GM21723 (cell line): Measurements from ENCODE around the gene FKBP15.
"Not testable (repeated sequence)": the region's sequence is repeated elsewhere in the genome, so short reads cannot be mapped to it uniquely, and the experiment has no call there.

Experiments
- ATAC-seq: cut with Tn5 transposase; IDR thresholded peaks from one replicate; pipeline ENCODE4 v1.9.1; 2021; ENCODE audit warnings: mild to moderate bottlenecking, moderate library complexity; ENCODE audit not compliant: unreplicated experiment

Gene FKBP15

DNA sequence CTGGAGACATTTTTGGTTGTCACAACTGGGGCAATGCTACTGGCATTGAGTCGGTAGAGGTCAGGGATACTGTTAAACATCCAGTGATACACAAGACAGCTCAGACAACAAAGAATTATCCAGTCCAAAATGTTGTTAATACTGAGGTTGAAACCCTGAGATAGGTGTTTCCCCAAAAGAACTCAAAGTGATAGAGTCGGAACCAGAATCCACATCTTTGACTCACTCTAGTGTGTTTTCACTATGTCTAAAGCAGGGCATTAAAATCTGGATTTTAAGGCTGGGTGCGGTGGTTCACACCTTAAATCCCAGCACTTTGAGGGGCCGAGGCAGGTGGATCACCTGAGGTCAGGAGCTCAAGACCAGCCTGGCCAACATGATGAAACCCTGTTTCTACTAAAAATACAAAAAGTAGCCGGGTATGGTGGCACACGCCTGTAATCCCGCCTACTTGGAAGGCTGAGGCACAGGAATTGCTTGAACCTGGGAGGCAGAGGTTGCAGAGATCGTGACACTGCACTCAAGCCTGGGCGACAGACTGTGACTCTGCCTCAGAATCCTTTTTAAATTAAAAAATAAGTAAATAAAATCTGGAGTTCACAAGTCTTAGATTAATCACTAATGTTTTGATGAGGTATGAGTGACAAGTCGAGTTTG, 17.3 kb upstream of the FKBP15 start:
- ATAC-seq, result no peak

DNA sequence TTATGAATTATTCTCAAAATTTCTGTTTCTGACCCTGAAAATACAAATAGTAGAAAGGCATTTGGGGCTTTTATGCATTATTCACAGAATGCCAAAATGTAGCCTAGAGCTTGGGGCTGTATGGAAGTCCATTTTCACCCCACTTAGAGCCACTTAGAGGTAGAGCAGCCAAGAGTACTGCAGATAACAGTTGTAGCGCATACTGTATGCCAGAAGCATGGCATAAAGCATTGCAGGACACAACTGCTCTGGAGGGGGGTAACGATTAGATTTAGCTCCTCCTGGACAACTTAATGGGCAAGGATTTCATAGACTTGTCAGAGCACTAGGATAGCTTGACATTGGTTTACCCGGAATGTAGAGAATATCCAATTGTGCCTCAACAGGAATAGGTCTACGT, 15.9 kb upstream of the FKBP15 start:
- no peak for ATAC-seq

DNA sequence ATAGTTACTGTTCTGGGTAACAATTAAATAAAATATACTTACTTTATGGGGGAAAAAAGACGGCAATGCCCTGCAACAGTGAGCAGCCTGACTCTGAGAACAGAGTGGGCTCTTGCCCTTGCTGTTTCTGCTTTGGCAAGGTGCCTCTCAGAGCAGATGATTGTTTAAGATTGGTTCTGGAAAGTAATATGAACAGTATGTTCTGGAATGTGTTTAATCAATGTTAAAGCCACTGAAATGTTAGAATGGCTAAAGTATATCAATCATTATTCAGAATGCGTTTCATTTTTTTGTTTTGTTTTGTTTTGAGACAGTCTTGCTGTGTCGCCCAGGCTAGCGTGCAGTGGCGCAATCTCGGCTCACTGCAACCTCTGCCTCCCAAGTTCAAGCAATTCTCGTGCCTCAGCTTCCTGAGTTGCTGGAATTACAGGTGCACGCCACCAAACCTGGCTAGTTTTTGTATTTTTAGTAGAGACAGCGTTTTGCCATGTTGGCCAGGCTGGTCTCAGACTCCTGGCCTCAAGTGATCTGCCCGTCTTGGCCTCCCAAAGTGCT, 14.7 kb upstream of the FKBP15 start:
- not testable (repeated sequence) for ATAC-seq

DNA sequence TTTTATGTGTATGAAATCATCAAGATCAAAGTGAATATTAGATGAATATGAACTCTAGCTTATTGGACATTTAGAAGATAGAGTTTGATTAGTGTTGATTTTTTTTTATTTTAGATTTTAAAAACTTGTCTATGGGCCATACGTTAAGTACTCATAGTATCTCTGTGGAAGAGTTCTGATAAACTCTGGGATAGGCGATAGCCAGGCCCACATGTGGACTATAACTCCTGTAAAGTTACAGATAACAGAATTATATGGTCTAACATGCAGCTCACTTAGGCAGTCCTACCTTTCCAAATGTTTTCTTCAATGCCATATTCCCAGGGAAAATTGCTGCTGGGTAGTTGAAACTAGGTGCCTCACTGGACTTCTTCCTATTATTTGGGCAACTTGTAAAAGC, 10.6 kb upstream of the FKBP15 start:
- no peak for ATAC-seq

DNA sequence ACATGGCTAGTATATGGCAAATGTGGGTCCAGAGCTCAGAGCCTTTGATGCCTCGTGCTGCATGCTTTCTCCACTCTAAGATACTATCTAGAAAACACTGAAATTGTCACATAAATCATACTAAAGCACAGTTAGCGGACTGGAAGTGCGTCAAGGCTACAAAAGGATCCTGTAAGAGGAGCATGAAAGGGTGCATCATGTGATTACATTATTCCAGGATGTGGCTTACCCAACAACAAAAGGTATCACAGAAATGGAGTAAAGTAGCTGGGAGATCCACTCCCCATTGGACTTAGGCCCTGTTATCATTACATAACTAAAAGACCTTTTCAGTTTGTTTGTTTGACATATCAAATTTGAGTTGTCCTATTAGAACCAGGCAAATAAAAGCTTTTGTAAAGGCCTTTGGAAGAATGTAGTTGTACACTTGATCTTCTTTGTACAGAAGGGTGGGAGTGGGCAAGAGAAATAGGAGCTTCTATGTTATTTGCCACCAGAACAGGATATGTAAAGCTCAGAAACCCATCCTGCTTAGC, 7.1 kb upstream of the FKBP15 start:
- ATAC-seq, result no peak

DNA sequence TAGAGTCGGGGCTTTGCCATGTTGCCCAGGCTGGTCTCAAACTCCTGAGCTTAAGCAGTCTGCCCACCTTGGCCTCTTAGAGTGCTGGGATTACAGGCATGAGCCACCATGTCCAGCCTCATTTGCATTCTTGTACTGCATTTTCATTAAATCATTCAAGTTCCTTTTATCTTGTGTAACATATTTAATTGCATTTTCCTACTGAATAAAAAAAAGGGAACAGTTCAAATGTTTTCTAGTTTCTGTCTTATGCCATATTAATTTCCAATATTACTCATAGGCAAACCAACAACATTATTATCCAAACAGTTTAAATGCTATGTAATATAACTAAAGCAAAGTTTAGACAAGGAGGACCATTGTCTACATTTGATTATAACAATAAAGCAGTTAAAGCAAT, 6.4 kb upstream of the FKBP15 start:
- ATAC-seq, result no peak

DNA sequence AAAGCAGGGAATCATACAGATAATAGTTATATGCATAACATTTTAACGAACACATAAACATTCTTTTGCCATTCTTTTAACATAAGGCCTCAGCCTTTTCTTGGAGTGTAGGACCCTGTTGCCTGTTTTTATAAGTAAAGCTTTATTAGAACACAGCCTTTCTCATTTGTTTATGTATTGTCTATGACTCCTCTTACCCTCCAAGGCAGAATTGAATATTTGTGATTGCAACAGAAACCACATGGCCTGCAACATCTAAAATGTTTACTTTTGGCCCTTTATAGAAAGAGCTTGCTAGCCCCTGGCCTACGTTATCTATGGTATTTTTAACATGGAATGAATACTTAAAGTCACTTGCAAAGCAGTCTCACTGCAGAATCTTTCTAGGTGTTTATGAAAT, 2.9 kb upstream of the FKBP15 start:
- ATAC-seq, result no peak

DNA sequence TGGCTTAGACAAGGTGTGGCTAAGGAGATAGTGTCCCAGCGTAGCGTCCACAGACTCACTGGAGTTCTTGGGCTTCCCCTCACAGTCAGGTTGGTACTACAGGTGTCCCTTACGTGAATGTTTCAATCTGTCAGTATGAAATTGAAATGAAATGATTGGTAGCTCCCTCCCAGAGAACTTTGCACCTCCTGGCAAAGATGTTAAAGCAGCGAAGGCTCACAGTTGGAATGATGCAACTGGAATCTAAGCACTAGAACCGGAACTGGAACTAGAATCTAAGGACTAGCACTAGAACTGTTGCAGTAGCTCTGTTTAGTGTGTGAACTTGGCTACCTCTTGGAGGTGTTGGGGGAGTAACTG, 1.4 kb upstream of the FKBP15 start:
- no peak for ATAC-seq

DNA sequence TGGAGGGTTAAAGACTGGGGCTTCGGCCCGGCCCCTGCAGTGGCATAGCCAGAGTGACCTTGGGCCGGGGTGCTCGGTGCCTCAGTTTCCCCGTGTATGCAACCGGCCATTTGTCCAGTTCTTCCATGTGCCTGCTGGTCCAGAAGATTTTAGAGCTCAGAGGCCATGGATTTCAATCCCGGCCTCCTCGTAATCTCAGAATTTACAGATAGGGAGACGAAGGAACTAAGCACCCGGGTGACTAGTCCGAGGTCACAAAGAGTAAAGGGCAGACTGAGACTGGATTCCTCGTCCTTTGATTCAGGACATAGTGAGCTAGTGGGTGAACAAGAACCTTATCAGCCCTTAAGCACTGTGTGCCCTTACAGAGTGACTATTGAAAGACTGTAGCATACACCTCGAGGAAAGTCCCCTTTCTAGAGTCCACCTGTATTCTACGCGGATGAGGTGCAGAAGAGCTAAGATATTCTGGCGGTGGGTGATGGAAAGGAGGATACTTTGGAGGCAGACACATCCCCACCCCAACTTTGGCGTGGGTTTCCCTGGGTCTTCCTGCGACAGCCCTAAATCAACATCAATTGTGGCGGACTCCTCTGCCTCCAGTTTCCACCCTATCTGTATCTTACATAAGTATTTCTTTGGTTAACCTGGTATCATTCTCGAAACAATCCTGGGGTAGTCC, 864 bp upstream of the FKBP15 start:
- ATAC-seq, result no peak

DNA sequence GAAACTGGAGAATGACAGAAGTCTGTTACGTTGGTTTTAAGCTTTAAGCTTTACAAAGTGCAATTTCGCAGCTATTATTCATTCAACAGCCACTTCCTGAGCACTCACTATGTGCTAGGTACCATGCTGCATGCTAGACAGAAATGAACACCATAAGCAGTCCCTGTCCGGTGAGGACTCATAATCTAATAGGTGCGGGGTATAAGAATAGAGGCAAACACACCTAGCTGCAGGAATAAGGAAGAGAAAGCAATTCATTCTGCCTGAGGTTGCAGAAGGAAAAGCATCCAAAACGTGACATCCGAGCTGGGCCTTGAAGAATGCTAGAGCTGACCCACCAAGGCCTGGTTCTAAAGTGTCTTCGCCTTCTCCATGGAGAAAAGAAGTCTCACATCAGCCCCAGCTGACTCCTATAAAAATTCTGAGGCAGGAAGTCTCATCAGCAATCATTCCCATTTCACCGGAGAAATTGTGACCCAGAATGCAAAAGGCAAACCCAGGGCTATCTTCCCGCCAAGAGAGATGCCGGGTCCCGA, 542 bp downstream of the FKBP15 start:
- no peak for ATAC-seq

DNA sequence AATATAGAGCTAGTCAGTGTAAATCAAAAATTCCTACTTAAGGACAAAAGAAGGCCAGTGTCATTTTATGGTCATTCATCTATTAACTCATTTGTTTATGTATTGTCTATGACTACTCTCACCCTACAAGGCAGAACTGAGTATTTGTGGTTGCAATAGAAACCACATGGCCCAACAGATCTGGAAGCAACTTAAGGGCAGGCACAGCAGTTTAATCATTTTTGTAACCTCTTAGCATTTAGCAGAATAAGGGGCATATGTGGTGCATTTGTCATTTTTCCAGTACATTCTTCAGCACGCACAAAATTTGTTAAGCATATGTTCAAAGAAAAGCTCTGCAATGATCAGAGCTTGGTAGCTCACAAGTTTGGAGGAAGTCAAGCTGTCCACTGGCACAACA, 1.1 kb downstream of the FKBP15 start:
- peak; percentile 63 for ATAC-seq

DNA sequence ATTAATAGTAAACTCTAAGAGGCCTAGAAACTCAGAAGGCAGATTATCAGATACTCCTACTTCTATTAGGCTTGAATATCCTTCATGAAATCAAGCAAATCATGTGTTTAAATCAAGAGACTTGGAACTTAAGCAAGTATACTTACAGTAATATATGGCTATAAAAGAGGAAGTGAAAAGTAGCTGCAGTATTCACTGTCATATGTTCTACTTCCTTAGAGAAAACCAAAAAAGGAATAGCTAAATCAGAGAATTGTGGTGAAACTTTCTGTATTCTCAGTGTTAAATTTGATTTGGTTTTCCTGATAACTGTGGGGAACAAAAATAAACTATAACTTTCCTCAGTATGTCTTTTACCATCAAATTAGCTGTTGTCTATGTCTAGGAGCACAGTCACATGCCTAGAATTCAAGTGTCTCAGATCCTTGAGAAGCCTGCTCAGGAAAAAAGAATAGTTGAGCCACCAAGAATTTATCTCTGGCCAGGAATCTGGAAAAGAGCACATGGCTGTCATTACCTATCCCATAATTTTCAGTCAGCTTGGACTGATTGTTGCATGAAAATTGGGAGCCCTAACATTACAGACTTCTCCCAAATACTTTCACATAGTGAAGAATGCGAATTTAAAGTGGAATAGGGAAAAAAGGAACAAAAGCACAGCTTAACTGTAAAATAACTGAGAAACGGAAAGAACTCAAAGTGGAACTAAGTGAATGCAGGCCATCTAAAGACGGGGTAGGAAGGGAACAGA, 1.7 kb downstream of the FKBP15 start:
- peak; percentile 41 for ATAC-seq

DNA sequence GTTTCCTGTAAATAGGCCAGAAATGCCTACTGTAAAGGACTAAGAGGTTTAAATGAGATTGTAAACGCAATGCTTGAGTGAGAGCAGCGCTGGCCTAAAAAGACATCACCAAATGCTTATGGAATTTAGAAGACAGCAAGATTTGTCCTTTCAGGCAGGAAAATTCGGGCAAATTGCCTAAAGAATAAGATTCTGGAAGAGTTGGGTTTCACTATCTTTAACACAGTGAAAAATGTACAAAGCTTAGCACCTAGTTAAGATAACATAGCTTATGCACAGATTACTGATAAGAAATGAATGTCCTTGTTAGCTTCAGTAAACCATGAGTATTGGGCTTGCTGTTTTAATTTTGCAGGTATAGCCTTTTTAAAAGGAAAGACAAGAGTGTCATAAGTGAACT, 4.7 kb downstream of the FKBP15 start:
- ATAC-seq, result no peak

DNA sequence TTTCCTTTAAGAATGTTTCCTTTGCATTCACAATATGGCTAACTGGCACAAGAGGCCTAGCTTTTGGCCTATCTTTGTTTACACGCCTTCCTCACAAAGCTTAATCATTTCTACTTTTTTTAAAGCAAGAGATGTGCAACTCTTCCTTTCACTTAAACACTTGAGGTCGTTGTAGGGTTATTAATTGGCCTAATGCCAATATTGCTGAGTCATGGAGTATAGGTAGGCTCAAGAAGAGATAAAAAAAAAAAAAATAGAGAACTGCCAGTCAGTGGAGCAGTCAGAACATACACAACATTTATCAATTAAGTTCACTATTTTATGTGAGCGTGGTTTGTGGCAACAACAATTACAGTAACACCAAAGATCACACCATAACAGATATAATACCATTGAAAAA, 5.9 kb downstream of the FKBP15 start:
- no peak for ATAC-seq

DNA sequence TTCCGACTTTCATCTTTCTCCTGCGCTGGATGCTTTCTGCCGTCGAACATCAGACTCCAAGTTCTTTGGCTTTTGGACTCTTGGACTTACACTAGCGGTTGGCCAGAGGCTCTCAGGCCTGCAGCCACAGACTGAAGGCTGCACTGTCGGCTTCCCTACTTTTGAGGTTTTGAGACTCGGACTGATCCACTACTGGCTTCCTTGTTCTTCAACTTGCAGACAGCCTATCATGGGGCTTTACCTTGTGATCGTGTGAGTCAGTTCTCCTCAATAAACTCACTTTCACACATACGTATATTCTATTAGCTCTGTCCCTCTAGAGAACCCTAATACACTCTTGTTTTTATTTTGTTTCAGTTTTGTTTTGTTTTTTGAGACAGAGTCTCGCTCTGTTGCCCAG, 10.3 kb downstream of the FKBP15 start:
- no peak for ATAC-seq

DNA sequence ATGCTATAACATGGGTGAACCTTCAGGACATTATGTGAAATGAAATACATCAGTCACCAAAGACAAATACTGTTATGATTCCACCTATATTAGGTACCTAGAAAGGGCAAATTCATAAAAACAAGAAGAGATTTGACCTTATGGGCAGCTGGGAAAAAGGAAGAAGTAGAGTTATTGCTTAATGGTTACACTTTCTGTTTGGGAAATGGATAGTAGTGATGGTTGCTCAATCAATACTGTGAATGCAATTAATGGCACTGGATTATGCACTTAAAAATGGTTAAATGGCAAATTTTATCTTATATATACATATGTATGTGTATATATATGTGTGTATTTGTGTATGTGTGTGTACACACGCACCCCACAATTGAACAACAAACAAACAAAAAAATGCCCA, 15.2 kb downstream of the FKBP15 start:
- no peak for ATAC-seq

DNA sequence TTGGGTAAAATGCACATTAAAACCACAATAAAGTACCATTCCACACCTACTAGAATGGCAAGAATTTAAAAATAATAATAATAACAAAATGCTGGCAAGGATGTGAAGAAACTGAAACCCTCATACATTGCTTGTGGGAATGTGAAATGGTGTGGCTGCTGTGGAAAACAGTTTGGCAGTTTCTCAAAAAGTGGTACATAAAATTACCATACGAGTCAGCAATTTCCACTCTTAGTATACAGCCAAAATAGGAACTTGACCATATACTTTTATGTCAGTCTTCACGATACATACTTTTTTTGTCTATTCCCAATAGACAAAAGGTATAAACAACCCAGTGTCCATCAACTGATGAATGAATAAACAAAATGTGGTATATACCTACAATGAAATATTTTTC, 15.6 kb downstream of the FKBP15 start:
- no peak for ATAC-seq

DNA sequence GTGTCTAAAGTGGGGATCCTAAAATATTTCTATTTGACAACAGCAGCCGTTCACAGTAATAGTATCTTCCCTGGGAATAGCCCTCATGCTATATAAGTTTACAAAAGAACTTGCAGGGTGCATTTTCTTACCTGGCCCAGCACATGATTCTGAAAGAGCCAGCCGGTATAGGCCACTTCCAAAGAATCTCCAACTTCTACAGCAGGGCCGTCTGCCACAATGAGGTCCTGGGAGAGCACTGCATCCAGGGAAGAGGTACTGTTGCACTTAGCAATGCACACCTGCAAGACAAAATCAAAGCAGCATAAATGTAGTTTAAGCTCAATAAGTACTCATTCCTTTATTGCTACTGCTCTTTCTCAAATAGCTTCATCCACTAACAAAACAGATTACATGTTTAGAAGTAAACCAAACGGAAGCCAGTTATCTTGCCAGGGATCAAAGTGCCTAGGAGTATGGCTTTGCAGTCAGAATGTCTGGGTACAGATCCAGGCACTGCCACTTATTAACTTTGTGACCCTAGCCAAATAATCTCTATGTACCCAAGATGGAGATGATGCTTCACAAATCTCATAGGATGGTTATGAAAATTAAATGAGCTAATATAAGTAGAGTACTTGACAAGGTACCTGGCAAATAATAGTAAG, 21.3 kb downstream of the FKBP15 start:
- ATAC-seq, result no peak

DNA sequence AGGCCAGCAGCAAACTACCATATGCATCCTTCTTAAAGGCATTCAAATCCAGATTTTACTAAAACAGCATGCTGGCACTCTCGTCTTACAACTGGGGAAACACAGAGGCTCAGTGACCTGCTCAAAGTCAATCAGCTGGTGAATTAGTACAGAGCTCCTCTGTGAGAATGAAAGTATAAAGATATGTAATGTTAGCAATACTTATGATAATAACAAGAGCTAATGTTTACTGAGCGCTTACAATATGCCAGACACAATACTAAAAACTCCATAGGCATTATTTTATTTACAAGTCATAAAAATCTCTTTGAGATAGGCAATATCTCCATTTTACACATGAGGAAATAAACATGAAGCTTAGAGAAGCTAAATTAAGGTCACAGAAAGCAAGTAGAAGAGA, 28.6 kb downstream of the FKBP15 start:
- ATAC-seq, result no peak

DNA sequence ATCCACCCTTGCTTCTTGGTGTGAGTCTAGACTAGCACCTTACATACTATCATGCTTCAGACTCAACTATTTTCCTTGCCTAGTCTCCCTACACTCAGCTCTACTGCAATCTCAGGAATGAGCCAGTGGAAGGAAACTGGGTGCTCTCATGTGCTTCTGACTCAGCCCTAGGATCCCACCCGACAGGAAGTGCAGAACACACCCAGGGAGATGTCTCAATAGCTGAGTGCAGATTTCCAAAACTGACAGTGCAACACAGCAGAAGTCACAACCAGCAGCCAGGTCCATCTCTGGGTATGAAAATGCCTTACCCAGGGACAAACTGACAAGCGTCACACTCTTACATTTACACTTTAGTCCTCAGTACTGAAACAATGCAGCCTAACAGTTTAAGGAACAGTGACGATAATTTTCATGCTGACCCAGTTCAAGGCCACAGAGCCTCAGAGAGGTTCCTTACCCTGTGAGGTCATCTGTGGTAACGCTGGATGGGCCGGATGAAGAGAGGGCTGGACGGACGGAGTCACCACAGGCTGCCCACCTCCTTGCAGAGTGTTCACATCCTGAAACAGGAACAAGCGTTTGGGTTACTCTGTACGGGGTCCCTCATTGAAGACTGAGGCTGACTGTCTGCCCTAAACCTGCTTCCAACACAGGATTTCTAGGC, 33.0 kb downstream of the FKBP15 start:
- ATAC-seq, result no peak
